PFSK-1 (cell line): ENCODE results near the gene HS3ST3A1.

ENCODE experiments used
- FOXP2 ChIP-seq: optimal IDR thresholded peaks from 2 replicates; pipeline ENCODE3; 2011; ENCODE audit warnings: borderline replicate concordance, control low read depth, inconsistent platforms; ENCODE audit not compliant: insufficient read depth; ENCODE audit errors: extremely low read length, extremely low read depth
- POLR2AphosphoS5 ChIP-seq: IDR thresholded peaks from 2 replicates; pipeline ENCODE4 v1.6.1; 2012; ENCODE audit warnings: low read depth, mild to moderate bottlenecking, control low read depth, low read length, moderate library complexity
- REST ChIP-seq, 2 experiments: IDR thresholded peaks; 2 replicates each; pipeline versions ENCODE4 v1.6.1 to v1.8.0; 2011 to 2012; ENCODE audit warnings: low read depth in 2 of 2, low read length in 2 of 2, control low read depth in 1 of 2, inconsistent platforms in 1 of 2, mild to moderate bottlenecking in 1 of 2, moderate library complexity in 1 of 2; ENCODE audit not compliant: insufficient read depth in 1 of 2
- SIN3A ChIP-seq: IDR thresholded peaks from 2 replicates; pipeline ENCODE4 v1.6.1; 2012; ENCODE audit warnings: mild to moderate bottlenecking, low read length, moderate library complexity, borderline replicate concordance; ENCODE audit not compliant: insufficient read depth
- TAF1 ChIP-seq: IDR thresholded peaks from 2 replicates; pipeline ENCODE4 v1.6.1; 2012; ENCODE audit warnings: low read length, control low read depth, borderline replicate concordance; ENCODE audit not compliant: insufficient read depth

Gene HS3ST3A1

GRCh38 chr17:13508896-13509295, 92.8 kb downstream of the HS3ST3A1 start:
- no peak for TF ChIP-seq POLR2AphosphoS5
- no peak for TF ChIP-seq REST (IDR thresholded peaks at IDR 0.05; ENCODE audit: insufficient read depth in 1 of 2, low read depth in 2 of 2, low read length in 2 of 2)
- no peak for TF ChIP-seq FOXP2
- no peak for TF ChIP-seq TAF1

- no peak for TF ChIP-seq TAF1
- no peak for TF ChIP-seq POLR2AphosphoS5
- no peak for TF ChIP-seq REST (IDR thresholded peaks at IDR 0.05; ENCODE audit: insufficient read depth in 1 of 2, low read depth in 2 of 2, low read length in 2 of 2)
- no peak for TF ChIP-seq FOXP2
- TF ChIP-seq SIN3A: no peak
Measured at GRCh38 chr17:13503526-13503925, 98.2 kb downstream of the HS3ST3A1 start.

- TF ChIP-seq REST (IDR thresholded peaks at IDR 0.05; ENCODE audit: insufficient read depth in 1 of 2, low read depth in 2 of 2, low read length in 2 of 2) (no peak), TAF1 (no peak), POLR2AphosphoS5 (no peak), SIN3A (no peak), FOXP2 (no peak)
Measured at GRCh38 chr17:13502263-13502662, 99.5 kb downstream of the HS3ST3A1 start.

- TF ChIP-seq REST (IDR thresholded peaks at IDR 0.05; ENCODE audit: insufficient read depth in 1 of 2, low read depth in 2 of 2, low read length in 2 of 2) (no peak), SIN3A (no peak), POLR2AphosphoS5 (no peak), FOXP2 (no peak), TAF1 (no peak)
Measured at GRCh38 chr17:13500947-13501346, 100.8 kb downstream of the HS3ST3A1 start.

GRCh38 chr17:13498184-13498583, 103.5 kb downstream of the HS3ST3A1 start:
- TF ChIP-seq REST (IDR thresholded peaks at IDR 0.05; ENCODE audit: insufficient read depth in 1 of 2, low read depth in 2 of 2, low read length in 2 of 2): no peak
- no peak for TF ChIP-seq TAF1
- no peak for TF ChIP-seq SIN3A
- no peak for TF ChIP-seq FOXP2
- no peak for TF ChIP-seq POLR2AphosphoS5
